ENCODE results near the gene PABPC1L.

The PABPC1L gene

DNA sequence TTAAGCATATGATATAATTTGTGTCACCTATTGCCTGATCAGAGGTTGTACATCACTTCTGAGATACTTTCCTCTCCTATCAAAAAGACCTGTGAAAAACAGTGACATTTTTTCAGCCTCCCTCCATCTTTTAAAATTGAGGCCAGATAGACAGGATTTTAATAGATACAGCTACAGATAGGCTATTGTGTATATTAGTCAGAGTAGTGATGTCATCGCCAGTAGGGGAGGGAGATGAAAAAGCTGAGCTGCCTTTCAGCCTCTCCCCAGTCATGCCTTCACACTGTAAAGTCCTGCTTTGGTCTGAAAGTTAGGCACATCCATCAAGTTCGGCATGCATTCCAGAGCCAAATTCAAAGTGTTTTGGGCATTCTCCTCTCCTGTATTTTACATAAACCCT lies 7.9 kb upstream of the PABPC1L start:
- no peak for DNase-seq

DNA sequence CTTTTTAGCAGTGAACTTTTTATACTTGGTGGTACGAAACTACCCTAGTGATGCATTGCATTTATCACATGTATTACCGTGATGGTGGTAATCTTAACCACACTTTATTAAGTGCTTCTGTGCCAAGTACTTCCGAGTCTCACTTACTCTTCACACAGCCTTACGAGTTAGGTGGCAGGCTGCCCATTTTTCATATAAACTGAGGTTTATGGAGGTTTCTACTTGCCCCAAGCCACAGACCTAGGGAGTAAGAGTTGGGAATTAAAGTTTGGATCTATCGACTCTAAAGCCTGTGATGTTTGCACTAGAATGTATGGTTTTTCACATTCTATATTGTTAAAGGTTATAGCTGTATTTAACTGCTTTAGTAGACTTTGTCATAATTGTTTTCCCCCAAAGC lies 5.5 kb upstream of the PABPC1L start:
- no peak for DNase-seq

DNA sequence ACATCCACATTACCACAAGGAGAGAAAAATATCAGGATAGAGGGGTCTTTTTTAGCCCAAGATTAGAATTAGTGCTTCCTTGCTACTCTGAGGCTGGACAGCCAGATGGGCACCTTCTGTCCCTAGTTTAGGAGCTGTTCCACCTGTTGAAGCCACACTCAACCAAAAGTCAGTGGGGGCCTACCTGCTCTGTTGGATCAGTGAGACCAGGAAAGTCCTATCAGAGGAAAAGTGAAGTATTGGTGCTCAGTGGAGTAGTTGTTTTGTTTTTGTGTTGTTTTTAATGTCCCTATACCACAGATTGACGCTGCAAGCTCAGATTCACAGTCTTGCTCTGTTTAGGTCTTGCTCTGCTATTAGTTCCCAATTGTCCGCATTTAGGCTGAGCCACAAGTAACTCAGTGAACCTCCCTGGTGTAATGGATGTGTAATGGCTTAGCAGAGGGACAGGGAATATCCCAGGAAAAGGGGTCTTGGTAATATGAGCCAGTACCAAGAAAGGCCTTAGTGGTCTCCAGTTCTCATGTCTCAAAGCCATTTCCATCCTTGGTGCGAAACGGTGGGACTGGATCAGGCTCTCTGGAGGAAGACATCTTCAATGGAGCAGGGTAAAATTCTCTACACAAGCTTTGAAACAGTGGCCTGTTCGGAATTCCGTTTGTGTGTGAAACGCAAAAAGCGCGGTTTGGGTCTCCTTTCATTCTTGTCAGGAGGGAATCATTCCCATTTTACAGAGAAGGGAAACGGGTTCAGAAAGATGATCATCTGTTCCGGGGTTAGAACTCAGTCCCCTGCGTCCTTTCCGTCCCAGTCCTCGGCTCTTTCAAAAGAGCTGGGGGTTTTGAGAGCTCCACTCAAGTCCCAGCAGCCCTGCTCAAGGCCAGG lies 631 bp upstream of the PABPC1L start:
- no peak for DNase-seq

DNA sequence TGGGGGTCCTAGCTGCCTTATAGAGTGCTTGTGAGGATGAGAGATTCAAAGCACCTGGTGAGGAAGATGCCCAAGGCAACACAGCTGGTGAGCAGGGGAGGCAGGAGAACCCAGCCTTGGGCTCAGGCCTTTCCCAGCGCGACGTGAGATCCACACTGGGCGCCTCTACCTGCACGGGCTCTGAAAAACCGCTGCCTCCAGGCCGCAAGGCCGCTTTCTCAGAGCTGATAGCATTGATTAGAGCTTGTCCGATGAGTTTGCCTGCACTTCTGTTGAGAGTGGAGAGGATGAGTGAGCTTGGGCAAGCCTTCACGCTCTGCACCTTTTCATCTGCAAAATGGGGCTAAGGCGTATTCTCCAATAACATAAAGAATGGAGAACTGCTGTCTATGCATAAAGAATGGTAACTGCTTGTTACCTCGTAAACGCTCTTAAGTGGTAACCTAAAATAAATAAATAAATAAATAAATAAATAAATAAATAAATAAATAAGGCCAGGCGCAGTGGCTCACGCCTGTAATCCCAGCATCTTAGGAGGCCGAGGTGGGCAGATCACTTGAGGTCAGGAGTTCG lies 916 bp downstream of the PABPC1L start:
- DNase-seq, result no peak

DNA sequence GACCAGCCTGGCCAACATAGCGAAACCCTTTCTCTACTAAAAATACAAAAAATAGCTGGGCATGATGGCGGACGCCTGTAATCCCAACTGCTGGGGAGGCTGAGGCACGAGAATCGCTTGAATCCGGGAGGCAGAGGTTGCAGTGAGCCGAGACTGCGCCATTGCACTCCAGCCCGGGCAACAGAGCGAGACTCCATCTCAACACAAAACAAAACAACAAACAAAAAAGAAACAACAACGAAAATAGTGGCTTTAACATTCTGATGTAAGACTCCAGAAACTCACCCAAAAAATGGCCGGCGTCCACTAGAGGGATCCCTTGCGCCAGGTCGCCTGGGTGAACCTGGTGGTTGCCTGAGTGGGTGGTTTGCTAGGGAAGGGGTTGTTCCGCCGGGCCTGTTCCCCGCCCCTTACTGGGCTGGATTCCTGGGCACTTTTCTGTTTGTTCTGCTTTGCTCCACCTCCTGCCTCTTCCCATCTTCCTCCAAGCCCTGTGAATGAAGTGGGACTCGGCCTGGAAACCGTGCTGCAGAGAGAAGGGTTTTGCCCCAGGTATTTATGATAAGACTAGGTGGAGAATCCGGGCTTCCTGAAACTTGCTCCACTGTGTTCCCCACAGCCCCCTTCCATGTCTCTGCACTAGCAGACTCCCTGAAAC lies 1.5 kb downstream of the PABPC1L start:
- DNase-seq, result peak; percentile 22

DNA sequence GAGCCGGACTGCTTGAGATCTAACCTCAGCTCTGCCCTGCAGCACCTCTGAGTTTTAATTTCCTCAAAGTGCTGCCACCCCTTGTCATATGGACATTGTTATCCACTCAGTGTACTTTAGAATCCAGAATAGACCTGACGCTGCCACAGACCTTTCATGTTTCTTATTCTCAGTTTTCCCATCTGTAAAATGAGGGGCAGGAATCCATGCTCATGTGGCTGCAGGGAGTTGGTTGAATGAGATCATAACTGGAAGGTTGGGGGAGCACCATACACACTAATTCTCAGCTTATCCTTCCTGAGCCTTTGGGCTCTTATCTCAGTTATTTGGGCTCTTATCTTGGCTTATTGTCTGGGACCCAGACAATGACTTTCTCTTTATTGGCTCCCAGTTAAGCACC lies 2.3 kb downstream of the PABPC1L start:
- no peak for DNase-seq

DNA sequence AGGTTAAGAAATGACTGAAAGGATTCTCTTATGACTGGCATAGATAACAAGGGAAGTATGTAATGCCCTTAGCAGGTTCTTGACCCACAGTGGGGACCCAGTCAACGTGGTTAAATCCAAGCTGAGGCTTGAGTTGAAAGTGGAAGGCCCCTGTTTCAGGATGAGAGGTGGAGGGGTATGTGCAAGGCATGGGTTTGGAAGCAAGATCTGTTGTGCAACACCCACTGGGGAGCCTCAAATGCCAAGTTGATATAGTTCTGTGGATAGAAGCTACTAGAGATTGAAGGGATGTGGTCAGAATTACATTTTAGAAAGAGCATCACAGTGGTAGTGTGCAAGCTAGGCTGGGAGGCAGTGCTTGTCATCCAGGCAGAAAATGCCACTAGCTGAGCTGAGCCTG lies 5.1 kb downstream of the PABPC1L start:
- DNase-seq, result no peak

DNA sequence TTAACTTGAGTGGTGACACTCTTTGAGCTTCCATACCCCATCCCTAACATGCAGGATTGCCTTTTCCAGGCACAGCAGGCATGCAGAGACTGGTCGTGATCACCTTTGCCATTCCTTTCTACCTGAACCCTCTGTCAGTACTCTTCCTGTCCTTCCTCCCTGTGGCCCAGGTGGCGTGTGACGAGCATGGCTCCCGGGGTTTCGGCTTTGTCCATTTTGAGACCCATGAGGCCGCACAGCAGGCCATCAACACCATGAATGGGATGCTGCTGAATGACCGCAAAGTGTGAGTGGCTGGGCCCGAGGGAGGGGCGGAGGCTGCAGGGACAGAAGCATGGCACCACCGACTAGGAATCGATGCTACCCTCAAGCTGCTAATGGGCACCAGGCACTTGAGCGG lies 6.7 kb downstream of the PABPC1L start:
- DNase-seq, result no peak

DNA sequence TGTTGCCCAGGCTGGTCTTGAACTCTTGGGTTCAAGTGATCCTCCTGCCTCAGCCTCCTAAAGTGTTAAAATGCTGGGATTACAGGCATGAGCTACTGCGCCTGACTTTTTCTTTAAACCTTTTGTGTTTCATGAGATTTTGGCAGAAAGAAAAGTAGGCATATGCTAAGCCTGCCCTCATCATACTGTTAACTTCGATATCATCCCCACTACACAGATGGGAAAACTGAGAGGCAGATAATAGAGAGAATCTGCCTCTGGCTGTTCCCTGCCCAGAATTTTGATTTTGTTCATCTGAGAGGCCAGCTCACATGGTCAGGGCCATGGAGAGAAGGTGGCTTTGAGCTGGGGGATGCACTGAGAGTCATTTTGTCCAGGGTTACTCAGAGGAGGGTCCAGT lies 7.5 kb downstream of the PABPC1L start:
- DNase-seq, result no peak

DNA sequence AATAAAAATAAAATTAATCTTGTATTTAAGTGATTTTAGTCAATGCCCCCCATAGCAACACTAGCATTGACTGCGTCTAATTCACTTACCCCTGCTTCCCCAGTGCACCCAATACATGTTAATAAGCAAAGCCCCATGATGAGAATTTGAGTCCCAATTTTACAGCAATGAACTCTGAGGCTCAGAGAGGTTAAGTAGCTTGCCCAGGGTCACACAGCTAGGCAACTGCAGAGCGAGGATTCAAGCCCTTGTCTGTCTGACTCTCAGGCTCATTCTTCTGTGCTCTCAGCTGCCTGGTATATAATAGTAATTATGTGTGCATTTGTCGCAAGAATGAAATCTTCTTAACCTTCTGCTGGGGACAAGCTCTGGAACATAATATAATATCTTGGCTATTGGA lies 8.5 kb downstream of the PABPC1L start:
- no peak for DNase-seq

DNA sequence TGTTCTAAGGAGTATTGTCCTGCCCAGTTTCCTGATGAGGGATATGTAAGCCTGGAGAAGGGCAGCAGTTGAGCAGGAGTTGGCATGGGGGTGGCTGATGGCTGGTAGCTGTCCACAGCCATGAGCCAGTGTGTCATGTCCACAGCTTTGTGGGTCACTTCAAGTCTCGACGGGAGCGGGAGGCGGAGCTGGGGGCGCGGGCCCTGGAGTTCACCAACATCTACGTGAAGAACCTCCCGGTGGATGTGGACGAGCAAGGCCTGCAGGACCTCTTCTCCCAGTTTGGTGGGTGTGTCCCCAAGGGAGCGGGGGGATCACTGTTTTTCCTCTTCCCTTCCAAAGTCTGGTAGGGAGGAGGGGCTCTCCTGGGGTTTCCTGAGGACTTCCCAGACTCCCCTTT lies 8.9 kb downstream of the PABPC1L start:
- no peak for DNase-seq

DNA sequence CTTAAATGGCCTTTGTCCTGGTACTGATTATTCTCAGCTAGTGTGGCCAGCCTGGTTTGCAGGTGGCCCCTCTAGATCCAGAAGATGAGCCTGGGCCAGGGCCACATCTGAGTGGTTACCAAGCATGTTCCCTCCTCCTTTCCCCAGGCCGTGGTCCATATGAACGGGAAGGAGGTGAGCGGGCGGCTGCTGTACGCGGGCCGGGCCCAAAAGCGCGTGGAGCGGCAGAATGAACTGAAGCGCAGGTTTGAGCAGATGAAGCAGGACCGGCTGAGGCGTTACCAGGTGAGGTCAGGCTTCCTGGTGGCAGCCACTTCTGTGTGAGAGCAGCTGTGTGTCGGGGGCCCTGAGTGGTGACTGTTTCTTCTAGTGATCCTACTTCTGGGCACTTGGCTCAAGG lies 11.6 kb downstream of the PABPC1L start:
- no peak for DNase-seq

DNA sequence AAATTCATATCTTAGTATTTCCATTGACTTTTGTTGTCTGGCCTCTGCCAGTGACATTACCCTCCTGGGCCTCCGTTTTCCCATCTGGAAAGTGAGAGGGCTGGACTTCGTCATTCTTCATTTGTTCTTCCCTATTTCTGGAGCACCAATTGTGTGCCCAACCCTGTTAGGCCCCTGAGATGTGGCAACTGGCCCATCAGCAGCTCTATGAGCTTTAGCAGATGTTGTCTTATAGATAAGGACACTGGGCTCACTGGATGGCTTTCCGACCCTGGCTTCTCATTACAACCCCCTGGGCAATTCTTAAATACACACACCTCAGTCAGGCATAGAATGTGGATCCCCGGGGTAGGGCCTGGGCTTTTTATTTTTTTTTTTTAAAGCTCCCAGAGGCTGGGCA lies 14.7 kb downstream of the PABPC1L start:
- DNase-seq, result no peak

DNA sequence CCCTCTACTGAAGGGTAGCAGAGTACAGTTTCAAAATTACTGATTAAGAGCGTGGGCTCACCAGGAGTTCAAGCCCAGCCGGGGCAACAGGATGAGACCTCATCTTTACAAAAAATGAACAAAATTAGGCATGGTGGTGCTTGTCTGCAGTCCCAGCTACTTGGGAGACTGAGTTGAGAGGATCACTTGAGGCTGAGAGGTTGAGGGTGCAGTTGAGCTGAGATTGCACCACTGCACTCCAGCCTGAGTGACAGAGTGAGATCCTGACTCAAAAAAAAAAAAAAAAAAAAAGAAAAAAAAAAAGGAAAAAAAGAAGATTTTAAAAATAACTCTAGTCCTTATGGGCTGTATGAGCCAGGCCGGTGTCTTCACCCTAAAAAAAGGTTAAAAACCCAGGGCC lies 18.7 kb downstream of the PABPC1L start:
- DNase-seq, result no peak

DNA sequence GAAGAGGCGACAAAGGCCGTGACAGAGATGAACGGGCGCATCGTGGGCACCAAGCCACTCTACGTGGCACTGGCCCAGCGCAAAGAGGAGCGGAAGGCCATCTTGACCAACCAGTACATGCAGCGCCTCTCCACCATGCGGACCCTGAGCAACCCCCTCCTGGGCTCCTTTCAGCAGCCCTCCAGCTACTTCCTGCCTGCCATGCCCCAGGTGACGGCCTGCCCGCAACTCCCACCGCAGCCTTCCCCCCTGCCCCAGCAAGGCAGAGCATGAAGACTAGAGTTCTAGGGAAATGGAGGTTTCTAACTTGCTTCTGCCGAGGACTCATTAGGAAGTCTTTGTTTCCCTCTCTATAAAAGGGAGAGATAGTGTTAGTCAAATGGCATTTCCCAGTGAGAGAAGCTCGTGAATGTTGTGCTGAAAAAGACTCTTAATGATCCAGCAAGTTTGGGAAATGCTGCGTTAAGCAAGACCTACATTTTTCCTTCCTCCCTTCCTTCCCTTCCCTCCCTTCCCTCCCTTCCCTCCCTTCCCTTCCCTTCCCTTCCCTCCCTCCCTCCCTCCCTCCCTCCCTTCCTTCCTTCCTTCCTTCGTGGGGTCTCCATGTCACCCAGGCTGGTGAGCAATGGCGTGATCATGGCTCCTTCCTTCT lies 20.8 kb downstream of the PABPC1L start:
- DNase-seq, result no peak

DNA sequence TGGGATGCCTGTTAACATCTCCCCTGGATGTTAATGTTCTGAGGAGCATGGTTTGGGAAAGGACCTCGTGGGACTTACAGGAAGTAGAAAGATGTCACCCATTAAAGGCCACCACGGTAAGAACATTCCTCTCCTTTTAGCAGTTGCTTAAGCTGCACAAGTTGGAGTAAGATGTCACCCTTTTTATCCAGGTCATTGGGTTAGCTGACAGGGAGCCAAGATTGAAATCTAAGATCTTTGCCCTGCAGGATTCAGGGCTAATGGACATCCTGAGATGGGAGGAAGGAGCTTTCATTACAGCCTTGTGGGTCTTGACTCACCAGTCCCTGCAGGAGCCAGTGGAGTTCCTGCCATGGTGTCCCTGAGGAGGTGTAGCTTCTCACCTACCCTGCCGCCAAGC lies 22.1 kb downstream of the PABPC1L start:
- DNase-seq, result no peak

DNA sequence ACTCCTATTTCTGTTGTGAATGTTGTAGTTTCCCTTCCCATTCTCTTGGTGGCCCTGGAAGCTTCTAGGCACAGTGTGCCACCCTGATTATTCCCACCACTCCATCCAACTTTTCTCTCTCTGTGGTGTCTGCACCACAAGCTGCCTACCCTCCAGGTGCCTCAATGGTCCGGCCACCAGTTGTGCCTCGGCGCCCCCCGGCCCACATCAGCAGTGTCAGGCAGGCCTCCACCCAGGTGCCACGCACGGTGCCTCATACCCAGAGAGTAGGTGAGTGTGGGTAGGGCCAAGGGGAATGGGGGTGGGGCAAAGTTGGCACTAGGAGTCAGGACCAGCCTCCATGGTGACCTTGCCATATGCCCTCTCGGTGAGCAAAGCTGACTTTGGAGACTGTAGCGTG lies 23.1 kb downstream of the PABPC1L start:
- DNase-seq, result no peak

DNA sequence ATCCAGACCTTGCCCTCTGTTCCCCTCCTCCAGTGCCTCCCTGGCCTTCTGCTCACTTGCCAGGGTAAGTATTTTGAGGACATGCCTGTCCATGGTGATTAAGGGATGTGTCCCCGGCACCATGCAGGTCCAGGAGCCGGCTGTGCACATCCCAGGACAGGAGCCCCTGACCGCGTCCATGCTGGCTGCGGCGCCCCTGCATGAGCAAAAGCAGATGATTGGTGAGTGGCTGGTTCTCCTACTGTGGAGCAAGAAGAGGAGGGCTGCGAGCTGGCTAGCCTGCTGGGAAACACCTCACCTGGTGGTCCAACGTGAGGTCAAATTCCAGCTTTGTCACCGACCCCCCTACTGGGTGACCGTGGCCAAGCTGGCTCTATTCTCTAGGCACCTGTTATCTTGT lies 26.6 kb downstream of the PABPC1L start:
- DNase-seq, result no peak

DNA sequence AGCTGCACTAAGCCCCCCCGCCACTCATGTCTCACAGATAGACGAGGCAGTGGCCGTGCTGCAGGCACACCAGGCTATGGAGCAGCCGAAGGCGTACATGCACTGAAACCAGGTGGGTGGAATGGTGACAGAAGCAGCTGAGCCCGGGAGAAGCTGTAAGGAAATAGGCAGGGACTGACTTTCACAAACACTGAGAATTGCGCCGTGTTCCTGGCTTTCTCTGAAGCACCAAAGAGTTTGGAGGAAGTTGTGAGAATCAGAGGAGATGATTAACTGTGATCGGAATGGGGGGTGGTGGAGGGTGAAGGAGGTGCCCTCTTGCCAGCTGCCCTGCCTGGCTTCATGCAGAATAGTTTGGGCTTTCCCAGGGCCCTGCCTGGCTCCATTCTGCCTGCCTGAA lies 28.8 kb downstream of the PABPC1L start:
- no peak for DNase-seq

DNA sequence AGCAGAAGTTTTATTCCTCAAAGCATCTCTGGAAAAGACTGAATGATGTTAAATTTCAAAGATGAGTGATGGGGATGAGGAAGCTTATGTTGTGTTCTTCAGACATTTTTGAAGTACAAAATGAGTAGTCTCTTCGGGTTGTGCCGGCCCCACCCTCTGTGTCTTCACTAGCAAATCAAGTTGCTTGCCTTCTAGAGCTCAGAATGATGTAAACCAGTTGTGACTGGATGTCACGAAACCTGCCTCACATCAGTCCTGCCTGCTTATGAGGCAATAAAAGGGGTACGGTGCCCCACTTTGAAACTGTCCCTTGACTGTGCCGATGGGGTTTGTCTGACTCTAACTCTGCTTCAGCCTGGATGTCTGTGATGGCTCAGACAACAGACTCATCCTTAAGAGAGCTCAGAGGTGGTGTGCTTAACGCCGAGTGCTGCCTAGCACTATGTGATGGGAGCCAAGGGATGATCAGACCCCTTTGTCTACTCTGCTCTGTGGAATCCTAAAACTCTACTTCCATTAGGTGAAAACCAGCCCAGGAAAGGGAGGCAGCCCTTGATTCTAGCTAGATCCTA lies 31.3 kb downstream of the PABPC1L start:
- DNase-seq, result no peak

DNA sequence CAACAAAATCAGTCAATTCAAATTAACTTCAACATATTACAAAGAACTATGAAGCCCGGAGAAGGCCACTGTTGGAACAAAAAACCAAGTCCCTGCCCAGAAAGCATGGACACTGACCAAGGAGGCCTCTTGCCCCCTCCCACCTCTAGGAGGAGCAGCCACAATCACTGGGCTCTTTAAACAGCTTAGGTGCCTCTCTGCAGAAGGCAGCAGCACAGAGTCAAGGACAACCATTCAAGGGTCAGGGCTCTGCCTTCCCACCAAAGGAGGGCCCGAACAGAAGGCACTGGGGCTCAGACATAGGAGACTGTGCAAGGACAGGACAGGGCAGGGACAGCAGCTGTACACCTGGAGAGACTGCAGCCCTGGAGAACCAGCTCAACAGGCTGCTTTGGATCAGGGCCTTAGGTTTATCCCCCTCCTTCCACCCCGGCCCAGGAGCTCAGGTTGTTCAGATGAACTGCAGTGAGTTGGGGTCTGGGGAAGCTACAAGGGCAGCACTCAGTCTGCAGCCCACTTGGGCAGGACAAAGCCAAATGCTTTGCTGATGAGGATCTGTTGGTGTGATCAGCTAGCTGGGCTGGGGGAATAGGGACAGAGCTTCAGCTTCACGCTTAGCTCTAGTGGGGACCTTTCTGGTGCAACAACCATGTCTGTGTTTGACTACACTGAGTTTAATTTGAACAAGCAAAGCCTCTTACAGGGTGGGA lies 32.6 kb downstream of the PABPC1L start:
- DNase-seq, result no peak

DNA sequence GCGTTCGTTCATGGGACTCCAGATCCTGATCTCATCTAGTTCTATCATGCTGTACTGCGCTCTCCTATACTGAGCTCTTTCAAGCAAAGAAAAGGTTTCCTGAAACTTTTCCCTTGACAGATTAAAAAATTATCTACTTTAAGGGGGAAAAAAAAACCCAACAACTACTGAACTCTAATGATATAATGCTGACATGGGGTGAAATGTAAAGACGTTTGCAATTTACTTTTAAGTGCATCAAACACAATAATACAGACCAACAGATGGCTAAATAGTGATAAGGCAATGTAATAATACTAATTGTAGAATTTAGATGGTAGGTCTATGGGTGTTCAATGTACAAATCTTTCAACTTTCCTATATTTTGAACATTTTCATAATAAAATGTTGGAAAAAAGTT lies 34.0 kb downstream of the PABPC1L start:
- DNase-seq, result no peak

DNA sequence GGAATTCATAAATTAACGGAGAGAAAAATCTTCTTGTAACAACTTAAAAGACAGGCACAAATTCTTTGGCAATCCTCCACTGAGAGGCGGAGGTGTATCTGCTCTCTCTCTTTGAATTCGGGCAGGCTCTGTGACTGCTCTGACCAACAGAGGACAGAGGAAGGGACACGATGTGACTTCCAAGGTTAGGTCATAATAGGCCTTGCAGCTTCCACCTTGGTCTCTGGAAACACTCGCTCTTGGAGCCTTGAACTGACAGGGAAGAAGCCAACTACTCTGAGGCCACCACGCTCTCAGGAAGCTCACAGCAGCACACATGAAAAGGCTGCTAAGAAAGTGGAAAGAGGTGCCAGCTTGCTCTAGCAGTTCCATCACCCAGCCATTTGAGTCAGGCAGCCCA lies 35.4 kb downstream of the PABPC1L start:
- DNase-seq, result no peak
